Endothelial cell of umbilical vein (primary cell): ENCODE data around the gene CZIB.

Experiments used
- EZH2 ChIP-seq: IDR thresholded peaks from 2 replicates; pipeline ENCODE4 v1.6.1; 2012; ENCODE audit warnings: borderline replicate concordance, low read depth, mild to moderate bottlenecking, moderate library complexity, low read length, inconsistent platforms; ENCODE audit not compliant: severe bottlenecking
- POLR2A ChIP-seq: IDR thresholded peaks from 2 replicates; pipeline ENCODE4 v1.6.1; 2012; ENCODE audit warnings: low read depth, mild to moderate bottlenecking, control low read depth, low read length
- POLR2AphosphoS5 ChIP-seq: IDR thresholded peaks from 2 replicates; pipeline ENCODE4 v1.6.1; 2012; ENCODE audit warnings: low read depth, mild to moderate bottlenecking, control low read depth, low read length, moderate library complexity; ENCODE audit not compliant: insufficient read depth
- TF ChIP-seq, protein P1 (sequence below), 2 donors: IDR thresholded peaks; 1 replicate in 1 of 2; 2 replicates in 1 of 2; pipeline ENCODE4 v1.5.1; 2011; ENCODE audit warnings: low read length in 2 of 2, mild to moderate bottlenecking in 2 of 2, moderate library complexity in 2 of 2, control low read depth in 1 of 2, inconsistent platforms in 1 of 2, low read depth in 1 of 2; ENCODE audit not compliant: insufficient read depth in 1 of 2; ENCODE audit errors: extremely low read depth in 1 of 2

DNA sequence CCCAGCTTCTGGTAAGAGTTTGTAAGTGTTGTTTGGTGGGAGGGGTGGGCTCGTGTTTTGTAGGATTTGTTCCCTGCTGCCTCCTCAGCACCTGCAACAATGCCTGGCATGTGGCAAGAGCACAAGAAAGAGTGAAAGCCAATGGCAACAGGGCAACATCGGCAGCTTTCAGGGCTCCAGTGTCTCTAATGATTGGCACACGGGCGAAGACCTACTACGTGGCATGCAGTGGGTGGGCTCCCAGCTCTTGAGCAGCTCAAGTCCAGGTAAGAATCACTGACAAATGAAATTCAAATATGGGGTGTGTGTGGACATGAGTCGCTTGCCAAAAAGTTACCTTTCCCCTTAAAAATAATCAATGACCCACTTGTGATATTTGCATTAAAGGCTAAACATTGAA lies 54.1 kb downstream of the CZIB start:
- no peak for TF ChIP-seq EZH2
- TF ChIP-seq, protein P1, sequence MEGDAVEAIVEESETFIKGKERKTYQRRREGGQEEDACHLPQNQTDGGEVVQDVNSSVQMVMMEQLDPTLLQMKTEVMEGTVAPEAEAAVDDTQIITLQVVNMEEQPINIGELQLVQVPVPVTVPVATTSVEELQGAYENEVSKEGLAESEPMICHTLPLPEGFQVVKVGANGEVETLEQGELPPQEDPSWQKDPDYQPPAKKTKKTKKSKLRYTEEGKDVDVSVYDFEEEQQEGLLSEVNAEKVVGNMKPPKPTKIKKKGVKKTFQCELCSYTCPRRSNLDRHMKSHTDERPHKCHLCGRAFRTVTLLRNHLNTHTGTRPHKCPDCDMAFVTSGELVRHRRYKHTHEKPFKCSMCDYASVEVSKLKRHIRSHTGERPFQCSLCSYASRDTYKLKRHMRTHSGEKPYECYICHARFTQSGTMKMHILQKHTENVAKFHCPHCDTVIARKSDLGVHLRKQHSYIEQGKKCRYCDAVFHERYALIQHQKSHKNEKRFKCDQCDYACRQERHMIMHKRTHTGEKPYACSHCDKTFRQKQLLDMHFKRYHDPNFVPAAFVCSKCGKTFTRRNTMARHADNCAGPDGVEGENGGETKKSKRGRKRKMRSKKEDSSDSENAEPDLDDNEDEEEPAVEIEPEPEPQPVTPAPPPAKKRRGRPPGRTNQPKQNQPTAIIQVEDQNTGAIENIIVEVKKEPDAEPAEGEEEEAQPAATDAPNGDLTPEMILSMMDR (IDR thresholded peaks at IDR 0.05; ENCODE audit: extremely low read depth in 1 of 2, insufficient read depth in 1 of 2, low read depth in 1 of 2, low read length in 2 of 2), result no peak
- TF ChIP-seq POLR2A, result no peak
- no peak for TF ChIP-seq POLR2AphosphoS5
